ENCODE results near the gene MOB2. TPM values are rescaled to one million over a fixed set of nuclear protein-coding genes. Genes with fewer than 3 reads are reported as not detected.
"Not testable (repeated sequence)": the region's sequence is repeated elsewhere in the genome, so short reads cannot be mapped to it uniquely, and the experiment has no call there.

Gene MOB2
- total RNA-seq, 2 experiments from 2014 or later = 13.2 to 14.0 TPM

DNA sequence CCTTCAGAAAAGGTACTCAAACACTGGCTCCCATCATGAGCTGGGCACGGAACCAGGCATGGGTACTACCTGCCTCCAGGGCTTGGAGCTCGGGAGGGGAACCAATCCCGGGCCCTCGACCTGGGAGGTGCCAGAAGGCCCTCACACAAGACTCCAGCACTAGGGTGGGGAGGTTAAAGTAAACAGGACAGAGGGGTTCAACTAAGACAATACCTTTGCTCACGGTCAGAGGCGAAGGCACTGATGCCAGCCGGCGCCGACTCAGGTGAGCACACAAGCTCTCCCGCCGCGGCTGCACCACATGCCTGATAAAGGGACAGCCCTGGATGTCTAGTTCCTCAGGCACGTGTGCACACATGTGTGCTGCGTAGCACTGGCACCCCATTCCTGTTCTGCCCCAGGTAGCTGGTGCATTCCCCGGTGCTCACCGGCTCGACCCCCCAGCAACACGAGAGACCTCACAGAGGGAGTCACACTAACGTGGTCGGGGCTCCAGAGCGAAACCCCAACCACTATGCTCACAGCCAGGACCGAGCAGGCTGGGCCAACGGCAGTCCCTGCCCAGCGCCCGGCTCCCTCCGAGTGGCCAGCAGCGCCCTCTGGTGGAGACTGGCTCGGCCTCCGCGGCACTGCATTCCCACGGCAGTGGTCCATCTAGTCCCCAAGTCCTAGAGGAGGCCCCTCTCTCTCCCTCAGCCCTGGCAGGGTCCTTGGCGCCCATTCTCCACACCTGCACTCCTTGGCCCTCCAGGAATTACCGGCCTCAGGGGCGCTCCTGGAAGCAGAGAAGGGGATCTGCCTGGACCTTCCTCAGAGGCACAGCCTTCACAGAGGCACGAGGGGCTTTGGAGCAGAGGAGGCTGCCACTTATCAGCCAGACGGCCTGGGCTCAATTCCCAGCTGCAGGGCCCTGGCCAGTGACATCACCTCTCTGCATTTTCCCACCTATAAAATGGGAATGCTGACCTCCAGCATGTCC is 28.8 kb upstream of the MOB2 start:
- H3K36me3 Mint-ChIP-seq (ENCODE audit: low read depth) = no peaks in the 10 kb centered on the region
- H3K4me1 Mint-ChIP-seq (ENCODE audit: low read depth) = peaks cover 52% of the 10 kb centered on the region
- ATAC-seq = peak; percentile 88
- intact Hi-C loops (cut with micrococcal nuclease) = loop anchor here (10.0 kb wide), 1 partner anchor 311 kb away; no protein-coding TSS in a partner anchor
- ChIA-PET POLR2A (interaction anchor here (0.9 kb wide), 1 partner anchor 55 kb away, joined by 3 read pairs; no protein-coding TSS in a partner anchor), CTCF (interaction anchor here (0.7 to 1.9 kb wide), 23 partner anchors 9 to 313 kb away, joined by 3 to 9 read pairs (median 4); no protein-coding TSS in a partner anchor)
- DNase-seq = peak; percentile 84
- no peak overlapping the region for H3K27ac Mint-ChIP-seq
- no peaks in the 10 kb centered on the region for H3K9me3 Mint-ChIP-seq
- no peaks in the 10 kb centered on the region for H3K27me3 Mint-ChIP-seq
- TF ChIP-seq, protein P1, sequence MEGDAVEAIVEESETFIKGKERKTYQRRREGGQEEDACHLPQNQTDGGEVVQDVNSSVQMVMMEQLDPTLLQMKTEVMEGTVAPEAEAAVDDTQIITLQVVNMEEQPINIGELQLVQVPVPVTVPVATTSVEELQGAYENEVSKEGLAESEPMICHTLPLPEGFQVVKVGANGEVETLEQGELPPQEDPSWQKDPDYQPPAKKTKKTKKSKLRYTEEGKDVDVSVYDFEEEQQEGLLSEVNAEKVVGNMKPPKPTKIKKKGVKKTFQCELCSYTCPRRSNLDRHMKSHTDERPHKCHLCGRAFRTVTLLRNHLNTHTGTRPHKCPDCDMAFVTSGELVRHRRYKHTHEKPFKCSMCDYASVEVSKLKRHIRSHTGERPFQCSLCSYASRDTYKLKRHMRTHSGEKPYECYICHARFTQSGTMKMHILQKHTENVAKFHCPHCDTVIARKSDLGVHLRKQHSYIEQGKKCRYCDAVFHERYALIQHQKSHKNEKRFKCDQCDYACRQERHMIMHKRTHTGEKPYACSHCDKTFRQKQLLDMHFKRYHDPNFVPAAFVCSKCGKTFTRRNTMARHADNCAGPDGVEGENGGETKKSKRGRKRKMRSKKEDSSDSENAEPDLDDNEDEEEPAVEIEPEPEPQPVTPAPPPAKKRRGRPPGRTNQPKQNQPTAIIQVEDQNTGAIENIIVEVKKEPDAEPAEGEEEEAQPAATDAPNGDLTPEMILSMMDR (IDR thresholded peaks at IDR 0.05) = peak; percentile 88
- no peak overlapping the region for H3K4me3 Mint-ChIP-seq

- Mint-ChIP-seq H3K9me3 (no peaks in the 10 kb centered on the region), H3K27ac (no peak overlapping the region), H3K36me3 (ENCODE audit: low read depth) (no peaks in the 10 kb centered on the region), H3K4me1 (ENCODE audit: low read depth) (peaks cover 55% of the 10 kb centered on the region), H3K4me3 (no peak overlapping the region), H3K27me3 (no peaks in the 10 kb centered on the region)
- ATAC-seq = no peak
- TF ChIP-seq, protein P1 (IDR thresholded peaks at IDR 0.05) = no peak
- intact Hi-C loops (cut with micrococcal nuclease) = loop anchor here (10.0 kb wide), 1 partner anchor 310 kb away; no protein-coding TSS in a partner anchor
- DNase-seq = no peak
- ChIA-PET POLR2A (interaction anchor here (0.9 kb wide), 1 partner anchor 54 kb away, joined by 3 read pairs; no protein-coding TSS in a partner anchor), CTCF (interaction anchor here (0.7 to 1.9 kb wide), 18 partner anchors 8 to 312 kb away, joined by 3 to 9 read pairs (median 4); no protein-coding TSS in a partner anchor)
Measured at GRCh38 chr11:1514336-1515061, 27.9 kb upstream of the MOB2 start.

- no peaks in the 10 kb centered on the region for H3K9me3 Mint-ChIP-seq
- ChIA-PET CTCF (interaction anchor here (1.1 to 1.8 kb wide), 5 partner anchors 19 to 309 kb away, joined by 3 to 8 read pairs (median 3); no protein-coding TSS in a partner anchor), POLR2A (no interaction called here)
- H3K4me3 Mint-ChIP-seq = no peak overlapping the region
- H3K27ac Mint-ChIP-seq = peak overlapping the region; percentile 9
- H3K36me3 Mint-ChIP-seq (ENCODE audit: low read depth) = no peaks in the 10 kb centered on the region
- DNase-seq = no peak
- H3K4me1 Mint-ChIP-seq (ENCODE audit: low read depth) = peaks cover 60% of the 10 kb centered on the region
- TF ChIP-seq, protein P1 (IDR thresholded peaks at IDR 0.05) = no peak
- intact Hi-C loops (cut with micrococcal nuclease) = loop anchor here (10.0 kb wide), 1 partner anchor 309 kb away; no protein-coding TSS in a partner anchor
- H3K27me3 Mint-ChIP-seq = no peaks in the 10 kb centered on the region
- no peak for ATAC-seq
Measured at GRCh38 chr11:1513326-1514296, 27.0 kb upstream of the MOB2 start.

GRCh38 chr11:1512531-1513258 is 26.1 kb upstream of the MOB2 start:
- H3K27ac Mint-ChIP-seq; H3K4me3 Mint-ChIP-seq; H3K9me3 Mint-ChIP-seq; POLR2A ChIA-PET; ATAC-seq; H3K27me3 Mint-ChIP-seq; H3K36me3 Mint-ChIP-seq (ENCODE audit: low read depth); CTCF ChIA-PET: not testable (repeated sequence)
- H3K4me1 Mint-ChIP-seq (ENCODE audit: low read depth) = peaks cover 59% of the 10 kb centered on the region
- DNase-seq = peak; percentile 20
- intact Hi-C loops (cut with micrococcal nuclease) = loop anchor here (10.0 kb wide), 1 partner anchor 308 kb away; no protein-coding TSS in a partner anchor
